HG03066 (cell line): ENCODE results near the gene CTNNBL1.
"Not testable (repeated sequence)": the region's sequence is repeated elsewhere in the genome, so short reads cannot be mapped to it uniquely, and the experiment has no call there.

Experiments used
- ATAC-seq: cut with Tn5 transposase; IDR thresholded peaks from one replicate; pipeline ENCODE4 v1.9.1; 2021; ENCODE audit warnings: low read depth; ENCODE audit not compliant: unreplicated experiment

CTNNBL1 gene

DNA sequence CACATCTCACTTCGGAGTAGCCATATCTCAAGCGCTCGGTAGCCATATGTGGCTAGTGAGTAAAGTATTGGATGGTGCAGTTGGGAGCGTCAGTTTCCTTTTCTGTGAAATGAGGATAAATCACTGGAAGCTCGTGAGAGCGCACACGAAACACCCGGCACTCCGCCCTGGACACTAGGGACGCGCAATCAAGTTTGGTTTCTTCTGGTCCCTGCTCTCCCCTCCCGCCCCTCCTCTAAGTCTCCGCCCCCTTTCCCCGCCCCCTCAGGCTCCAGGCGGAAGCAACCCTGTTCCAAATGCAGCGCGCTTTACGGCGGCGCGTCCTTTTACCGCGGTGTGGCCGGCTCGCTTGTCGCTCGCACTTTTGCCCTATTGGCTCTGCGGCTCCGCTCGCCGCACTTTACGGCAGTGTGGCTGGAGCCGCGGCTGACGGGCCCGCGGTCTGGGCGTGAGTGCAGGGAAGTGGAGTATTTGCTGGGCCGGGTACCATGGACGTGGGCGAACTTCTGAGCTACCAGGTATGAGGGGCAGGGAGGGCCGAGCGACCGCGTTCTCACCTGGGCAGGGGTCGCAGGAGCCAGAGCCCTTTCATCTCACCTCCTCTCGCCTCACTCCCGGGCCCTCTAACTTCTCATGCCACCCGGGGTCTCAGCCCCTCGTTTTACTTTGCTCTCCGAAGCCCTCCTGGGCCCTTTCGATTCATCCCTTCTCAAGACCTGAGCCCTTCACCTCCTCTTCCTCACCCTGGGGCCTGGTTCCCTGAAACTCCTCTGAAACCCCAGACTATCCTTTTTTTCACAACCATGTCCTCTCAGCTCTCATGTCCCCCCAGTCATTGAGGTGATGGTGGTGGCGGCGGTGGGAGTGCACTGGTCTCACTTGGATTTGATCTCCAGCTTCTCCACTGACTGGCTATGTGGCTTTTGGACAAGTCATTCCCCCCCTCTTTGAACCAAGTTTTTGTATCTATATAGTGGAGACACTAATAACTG, at the start of gene CTNNBL1:
CTNNBL1 (plus strand) TSS at position 396 of the 992 bp plus-strand sequence; CDS start at position 489, 93 bp downstream.
- peak; percentile 74 for ATAC-seq

DNA sequence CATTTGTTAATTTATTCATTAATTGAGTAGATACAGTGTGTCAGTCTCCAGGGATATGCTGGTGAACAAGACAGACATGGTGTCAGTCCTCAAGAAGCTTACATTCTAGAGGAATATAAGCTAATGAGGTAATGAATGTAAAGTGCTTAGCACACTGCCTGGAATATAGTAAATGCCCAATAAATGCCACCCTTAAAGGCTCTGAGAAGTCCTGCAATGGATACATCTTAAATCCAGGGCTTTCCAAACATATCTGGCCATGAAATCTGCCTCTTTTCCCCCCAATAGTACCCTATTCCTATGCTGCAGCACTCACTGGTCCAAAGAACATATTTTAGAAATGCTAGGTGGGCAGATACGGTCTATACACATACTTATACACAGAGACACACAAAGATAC, 49.2 kb upstream of the CTNNBL1 start:
- ATAC-seq, result no peak

GRCh38 chr20:37647946-37648345, 45.9 kb upstream of the CTNNBL1 start:
- no peak for ATAC-seq

DNA sequence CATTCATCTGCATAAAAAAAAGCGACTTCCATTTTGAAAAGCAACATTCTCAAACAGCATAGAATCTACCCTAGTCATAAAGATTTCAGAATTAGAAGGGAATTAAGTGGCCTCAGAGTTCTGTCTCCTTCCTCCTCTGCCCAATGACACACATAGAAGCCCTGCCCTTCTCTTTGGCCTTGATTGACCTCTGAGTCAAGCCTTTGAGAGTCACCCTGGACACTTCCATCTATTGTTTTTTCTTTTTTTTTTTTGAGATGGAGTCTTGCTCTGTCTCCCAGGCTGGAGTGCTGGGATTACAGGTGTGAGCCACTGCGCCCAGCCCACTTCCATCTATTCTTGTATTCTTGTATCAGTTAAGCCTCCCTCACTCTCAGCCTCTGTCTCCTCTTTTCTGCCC, 44.8 kb upstream of the CTNNBL1 start:
- no peak for ATAC-seq

DNA sequence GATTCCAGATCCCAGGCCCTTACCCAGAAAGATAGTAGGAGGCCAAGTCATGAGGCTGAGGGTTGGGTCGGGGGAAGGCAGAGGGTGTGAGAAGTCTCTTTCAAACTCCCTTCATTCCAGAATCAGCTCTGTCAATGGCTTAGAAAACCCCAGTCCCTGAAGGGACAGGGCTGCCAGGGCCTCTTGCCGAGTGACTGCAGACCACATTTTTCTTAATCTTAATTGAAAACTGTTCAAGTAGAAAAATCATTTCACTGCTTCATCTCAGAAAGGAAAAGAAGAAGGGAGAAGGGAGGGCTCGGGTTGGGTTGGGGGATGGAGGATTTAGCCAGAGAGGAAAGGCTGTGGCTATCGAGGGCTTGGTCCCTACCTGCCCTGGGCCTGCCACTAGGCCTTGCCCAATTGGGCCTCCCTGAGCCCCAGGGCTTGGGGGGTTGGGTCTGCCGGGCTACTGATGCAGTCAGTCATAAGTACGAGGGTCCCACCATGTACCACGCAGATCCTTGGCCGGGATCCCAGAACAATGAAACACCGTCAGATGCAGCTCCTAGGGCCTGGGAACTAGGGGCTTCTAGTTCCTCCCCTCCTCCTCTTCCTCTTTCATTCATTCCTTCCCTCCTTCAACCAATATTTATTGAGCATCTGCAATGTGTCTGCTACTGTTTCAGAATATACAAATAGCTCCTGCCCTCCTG, 44.0 kb upstream of the CTNNBL1 start:
- no peak for ATAC-seq

DNA sequence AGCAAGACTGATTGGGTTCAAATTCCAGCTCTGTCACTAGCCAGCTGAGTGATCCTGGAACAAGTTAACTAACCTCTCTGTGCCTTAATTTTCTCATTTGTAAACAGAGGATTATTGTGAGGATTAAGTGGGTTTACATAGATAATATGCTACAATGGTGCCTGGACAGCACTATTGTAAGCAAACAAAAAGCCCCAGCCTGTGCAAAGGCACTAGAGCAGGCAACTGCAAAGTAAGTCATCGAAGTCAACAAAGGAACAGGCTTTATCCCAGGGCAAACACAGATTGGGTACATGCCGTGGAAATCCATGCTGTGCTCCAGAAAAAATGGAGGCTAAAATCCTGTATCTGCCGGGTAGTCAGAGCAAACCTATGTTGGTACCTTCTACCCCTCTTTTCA, 43.2 kb upstream of the CTNNBL1 start:
- ATAC-seq, result no peak

- ATAC-seq, result no peak
These were observed 41.9 kb upstream of the CTNNBL1 start for GRCh38 chr20:37651932-37652331.

- ATAC-seq, result no peak
These were observed 36.9 kb upstream of the CTNNBL1 start for GRCh38 chr20:37656945-37657344.

- no peak for ATAC-seq
These were observed 35.7 kb upstream of the CTNNBL1 start for GRCh38 chr20:37657924-37658804.

DNA sequence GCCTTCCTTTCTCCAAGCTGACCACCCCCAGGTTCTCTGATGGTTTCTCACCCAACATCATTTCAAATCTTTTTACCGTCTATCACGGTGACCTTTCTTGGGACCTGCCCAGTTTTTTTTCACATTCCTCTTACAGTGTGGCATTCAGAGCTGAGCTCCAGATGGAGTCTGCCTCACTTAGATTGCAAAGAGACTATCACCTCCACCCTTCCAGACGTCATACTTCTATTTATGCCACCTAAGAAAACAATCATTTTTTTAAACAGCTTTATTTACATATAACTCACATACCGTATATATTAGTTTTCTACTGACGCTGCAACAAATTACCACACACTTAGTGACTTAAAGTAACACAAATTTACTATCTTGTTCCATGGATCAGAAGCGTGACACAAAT, 32.3 kb upstream of the CTNNBL1 start:
- ATAC-seq, result no peak

DNA sequence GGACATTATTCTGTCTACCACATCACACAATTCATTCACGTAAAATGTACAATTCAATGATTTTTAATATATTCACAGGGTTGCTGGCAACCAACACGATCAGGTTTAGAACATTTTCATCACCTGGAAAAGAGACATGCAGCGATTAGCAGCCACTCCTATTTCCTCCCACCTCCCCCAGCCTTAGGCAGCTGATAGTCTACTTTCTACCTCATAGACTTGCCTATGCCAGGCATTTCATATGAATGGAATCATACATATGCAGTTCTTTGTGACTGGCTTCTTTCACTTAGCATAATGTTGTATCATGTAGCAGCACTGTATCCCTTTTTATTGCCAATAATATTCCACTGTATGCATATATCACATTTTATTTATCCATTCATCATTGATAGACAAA, 31.5 kb upstream of the CTNNBL1 start:
- ATAC-seq, result no peak

DNA sequence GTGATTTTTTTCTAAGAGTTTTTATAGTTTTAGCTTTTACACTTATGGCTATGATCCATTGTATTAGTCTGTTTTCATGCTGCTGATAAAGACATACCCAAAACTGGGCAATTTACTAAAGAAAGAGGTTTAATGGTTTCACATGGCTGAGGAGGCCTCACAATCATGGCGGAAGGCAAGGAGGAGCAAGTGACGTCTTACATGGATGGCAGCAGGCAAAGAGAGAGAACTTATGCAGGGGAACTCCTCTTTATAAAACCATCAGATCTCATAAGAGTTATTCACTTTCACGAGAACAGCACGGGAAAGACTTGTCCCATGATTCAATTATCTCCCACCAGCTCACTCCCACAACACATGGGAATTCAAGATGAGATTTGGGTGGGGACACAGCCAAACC, 29.2 kb upstream of the CTNNBL1 start:
- ATAC-seq, result not testable (repeated sequence)

DNA sequence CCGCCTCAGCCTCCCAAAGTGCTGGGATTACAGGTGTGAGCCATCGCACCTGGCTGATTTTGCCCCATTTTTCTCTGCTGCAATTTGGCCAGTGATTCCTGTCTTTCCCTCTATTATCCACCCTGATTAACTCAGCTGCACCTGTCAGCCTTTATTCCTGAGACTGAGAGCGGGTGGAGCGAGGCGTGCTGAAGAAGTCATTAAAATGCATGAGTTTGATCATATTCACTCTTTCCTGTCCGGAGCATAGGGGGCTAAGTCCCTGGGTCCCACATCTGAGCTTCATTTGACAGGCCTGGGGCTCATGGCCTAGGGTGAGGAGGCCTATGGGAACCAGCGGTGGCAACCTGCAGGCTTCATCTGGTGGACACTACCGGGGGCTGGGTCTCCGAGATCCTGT, 25.7 kb upstream of the CTNNBL1 start:
- no peak for ATAC-seq

DNA sequence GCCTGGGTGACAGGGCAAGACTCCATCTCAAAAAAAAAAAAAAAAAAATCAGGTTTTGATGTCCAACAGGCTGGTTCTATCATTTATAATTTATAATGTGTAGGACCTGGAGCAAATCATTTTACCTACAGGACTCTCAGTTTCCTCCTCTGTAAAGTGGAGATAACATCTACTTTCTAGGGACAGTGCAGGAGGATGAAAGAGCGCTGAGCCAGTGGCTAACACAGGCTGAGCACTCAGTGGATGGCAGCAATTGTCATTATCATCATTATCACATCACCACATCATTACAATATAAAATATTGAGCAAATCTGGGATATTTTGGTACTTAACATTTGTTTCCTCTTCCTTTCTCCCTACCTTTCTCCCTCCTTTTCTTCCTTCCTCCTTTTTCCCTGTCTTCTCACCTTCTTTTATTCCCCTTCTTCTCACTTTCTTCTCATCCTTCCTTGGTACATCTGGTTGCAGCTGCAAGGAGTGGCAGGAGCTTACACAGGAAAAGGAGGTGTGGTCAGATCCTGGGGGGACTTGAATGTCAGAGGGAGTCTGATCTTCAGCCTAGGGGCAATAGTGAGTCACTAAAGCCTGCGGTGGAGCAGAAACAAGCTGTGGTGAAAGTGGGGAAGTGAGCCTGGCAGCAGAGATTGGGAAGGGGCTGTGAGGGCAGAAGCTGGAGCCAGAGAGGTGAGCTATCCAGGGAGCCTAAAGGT, 24.6 kb upstream of the CTNNBL1 start:
- ATAC-seq, result no peak

DNA sequence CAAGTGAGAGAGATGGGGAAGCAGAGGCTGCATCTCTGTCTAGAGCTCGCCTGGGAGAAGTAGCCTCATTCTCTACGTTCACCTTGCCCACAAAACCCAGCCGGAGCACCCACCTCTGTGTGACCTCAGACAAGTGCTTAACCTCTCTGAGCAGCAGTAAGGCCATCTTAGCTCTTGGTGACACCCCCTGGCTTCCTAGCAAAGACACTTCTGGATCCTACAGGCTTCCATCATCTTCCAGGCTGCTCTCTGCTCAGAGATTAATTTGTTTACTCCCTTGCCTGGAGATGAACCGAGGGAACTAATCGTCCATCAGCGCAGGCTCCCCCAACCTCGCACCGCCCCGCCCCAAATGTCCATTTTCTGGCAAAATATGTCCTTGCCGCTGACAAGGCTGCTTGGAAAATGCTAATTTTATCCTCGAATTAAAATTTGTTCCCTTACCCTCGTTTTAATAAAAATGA, 24.0 kb upstream of the CTNNBL1 start:
- no peak for ATAC-seq

- no peak for ATAC-seq
These were observed 23.5 kb upstream of the CTNNBL1 start for GRCh38 chr20:37670351-37670791.

DNA sequence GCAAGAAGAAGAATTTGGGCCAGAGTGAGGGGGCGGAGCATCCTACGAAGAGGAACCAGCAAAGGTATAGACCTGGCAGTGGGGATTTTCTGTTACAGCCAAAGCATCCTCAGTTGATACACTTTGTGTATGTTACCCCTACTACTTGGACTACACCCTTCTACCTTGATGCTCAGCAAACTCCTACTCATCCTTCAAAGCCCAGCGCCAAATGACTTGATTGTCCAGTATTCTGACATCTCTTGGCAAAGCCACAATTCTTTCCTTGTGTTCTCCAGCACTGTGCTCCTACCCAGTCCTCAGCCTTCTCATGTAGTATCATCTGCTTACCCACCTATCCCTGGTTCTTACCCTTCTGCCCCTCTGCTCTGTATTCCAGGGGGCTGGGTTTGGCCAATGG, 21.7 kb upstream of the CTNNBL1 start:
- ATAC-seq, result no peak

DNA sequence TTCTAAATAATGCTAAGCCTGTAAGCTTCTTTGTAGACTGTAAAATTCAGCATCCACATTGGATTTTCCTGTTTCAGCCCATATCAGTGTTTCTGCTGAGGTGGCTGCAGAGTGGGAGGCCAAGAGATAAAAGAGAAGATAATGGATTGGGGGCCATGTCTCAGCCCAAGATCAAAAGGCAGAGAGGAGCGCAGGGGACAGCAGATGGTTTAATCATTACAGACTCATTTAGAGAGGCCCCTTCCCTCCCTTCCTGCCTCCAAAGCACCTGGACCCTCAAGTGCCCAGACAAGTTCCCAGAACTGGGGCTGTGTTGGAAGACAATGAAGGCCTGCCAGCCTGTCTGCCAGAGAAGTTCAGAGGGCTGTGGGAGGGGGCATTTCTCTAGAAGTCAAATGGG, 20.4 kb upstream of the CTNNBL1 start:
- no peak for ATAC-seq

GRCh38 chr20:37676440-37676839, 17.4 kb upstream of the CTNNBL1 start:
- ATAC-seq, result no peak
